ENCODE results near the gene DPPA2. TPM values are rescaled to one million over a fixed set of nuclear protein-coding genes. Genes with fewer than 3 reads are reported as not detected.

DPPA2 gene
- total RNA-seq, 2 experiments from 2014 or later, result not detected

Other genes with a start within 250 kb of the DPPA2 start
- not detected for gene MORC1, start 198.4 kb downstream of the DPPA2 start, total RNA-seq
- not detected for gene C3orf85, start 179.8 kb downstream of the DPPA2 start, total RNA-seq
- gene DPPA4, start 21.0 kb upstream of the DPPA2 start, total RNA-seq, result not detected